Amygdala (tissue), 56 donors: ENCODE data around the gene FKBP3.

ENCODE experiments used
- DNase-seq, 56 donors: peaks; one replicate each; lab custom pipeline; 2025; lab: John Stamatoyannopoulos, UW

Gene FKBP3

GRCh38 chr14:45065956-45066355, 68.3 kb downstream of the FKBP3 start:
- no peak for DNase-seq
